ENCODE measurements around the gene CHSY3.
"Not testable (repeated sequence)": the region's sequence is repeated elsewhere in the genome, so short reads cannot be mapped to it uniquely, and the experiment has no call there.

CHSY3 gene

GRCh38 chr5:130171699-130172098 is 267.4 kb downstream of the CHSY3 start:
- DNase-seq: no peak

- DNase-seq: no peak
Measured at GRCh38 chr5:130183115-130183514, 278.9 kb downstream of the CHSY3 start.

GRCh38 chr5:130189961-130190360 is 285.7 kb downstream of the CHSY3 start:
- no peak for DNase-seq

GRCh38 chr5:130198927-130199326 is 294.7 kb downstream of the CHSY3 start:
- no peak for DNase-seq

GRCh38 chr5:130206686-130207085 is 302.4 kb downstream of the CHSY3 start:
- no peak for DNase-seq

- DNase-seq: no peak
Measured at GRCh38 chr5:130213607-130214006, 309.3 kb downstream of the CHSY3 start.

- no peak for DNase-seq
Measured at GRCh38 chr5:130216286-130216685, 312.0 kb downstream of the CHSY3 start.

GRCh38 chr5:130222573-130222972 is 318.3 kb downstream of the CHSY3 start:
- no peak for DNase-seq

GRCh38 chr5:130226556-130226955 is 322.3 kb downstream of the CHSY3 start:
- DNase-seq: not testable (repeated sequence)

- no peak for DNase-seq
Measured at GRCh38 chr5:130227699-130228098, 323.4 kb downstream of the CHSY3 start.

- DNase-seq: no peak
Measured at GRCh38 chr5:130231786-130232185, 327.5 kb downstream of the CHSY3 start.

- DNase-seq: no peak
Measured at GRCh38 chr5:130234816-130235215, 330.6 kb downstream of the CHSY3 start.
